ENCODE data around the gene FMN1.

The FMN1 gene

DNA sequence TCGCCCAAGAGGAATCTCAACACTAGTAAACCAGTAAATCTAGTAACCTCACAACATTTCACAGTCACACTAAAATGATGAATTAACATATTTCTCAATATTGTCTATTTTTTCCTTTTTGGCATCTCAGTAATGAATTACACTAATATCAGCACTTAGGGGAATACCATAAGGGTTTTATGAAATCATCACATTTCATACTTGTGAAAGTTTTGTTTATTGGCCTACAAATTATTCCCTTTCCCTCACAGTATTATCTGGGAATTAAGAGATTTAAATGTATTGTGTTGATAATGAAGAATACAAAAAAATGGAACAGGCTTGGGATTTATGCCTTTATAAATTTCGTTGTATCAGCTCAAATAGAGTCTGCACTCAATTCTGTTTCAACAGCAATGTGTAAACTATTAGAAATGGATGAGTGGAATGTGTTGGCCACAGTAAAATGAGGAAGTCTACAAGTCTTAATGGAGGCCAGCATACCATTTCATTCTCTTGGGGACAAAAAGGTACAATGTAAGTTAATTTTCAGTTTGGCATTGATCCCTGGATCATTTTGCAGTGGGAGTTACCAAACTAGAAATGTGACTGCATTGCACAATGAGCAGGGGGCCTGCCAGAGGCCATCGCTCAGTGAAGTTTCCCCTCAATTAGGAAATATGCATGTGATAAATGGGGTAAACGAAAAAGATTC is 195.4 kb downstream of the FMN1 start:
- in situ Hi-C loops (cut with HindIII; ENCODE audit: low pct_unique_long_range_greater_than_20kb, low sequenced_read_pairs), result no loop called here
- DNase-seq (ENCODE audit: low read depth in 1 of 2, low spot score in 1 of 2), result no peak
- TF ChIP-seq JUND (IDR thresholded peaks at IDR 0.05; ENCODE audit: low read depth), result no peak

GRCh38 chr15:32998182-32998581 is 196.3 kb downstream of the FMN1 start:
- no peak for TF ChIP-seq JUND (IDR thresholded peaks at IDR 0.05; ENCODE audit: low read depth)
- in situ Hi-C loops (cut with HindIII; ENCODE audit: low pct_unique_long_range_greater_than_20kb, low sequenced_read_pairs), result no loop called here

GRCh38 chr15:32994810-32995424 is 199.6 kb downstream of the FMN1 start:
- in situ Hi-C loops (cut with HindIII; ENCODE audit: low pct_unique_long_range_greater_than_20kb, low sequenced_read_pairs), result no loop called here
- DNase-seq (ENCODE audit: low read depth in 1 of 2, low spot score in 1 of 2), result peak; percentile 6 to 43
- no peak for TF ChIP-seq JUND (IDR thresholded peaks at IDR 0.05; ENCODE audit: low read depth)

More at GRCh38 chr15:32998182-32998581, 196.3 kb downstream of the FMN1 start:
- no peak for DNase-seq (ENCODE audit: low read depth in 1 of 2, low spot score in 1 of 2)

GRCh38 chr15:32993285-32993684 is 201.2 kb downstream of the FMN1 start:
- no peak for DNase-seq (ENCODE audit: low read depth in 1 of 2, low spot score in 1 of 2)
- TF ChIP-seq JUND (IDR thresholded peaks at IDR 0.05; ENCODE audit: low read depth), result no peak
- in situ Hi-C loops (cut with HindIII; ENCODE audit: low pct_unique_long_range_greater_than_20kb, low sequenced_read_pairs), result no loop called here

DNA sequence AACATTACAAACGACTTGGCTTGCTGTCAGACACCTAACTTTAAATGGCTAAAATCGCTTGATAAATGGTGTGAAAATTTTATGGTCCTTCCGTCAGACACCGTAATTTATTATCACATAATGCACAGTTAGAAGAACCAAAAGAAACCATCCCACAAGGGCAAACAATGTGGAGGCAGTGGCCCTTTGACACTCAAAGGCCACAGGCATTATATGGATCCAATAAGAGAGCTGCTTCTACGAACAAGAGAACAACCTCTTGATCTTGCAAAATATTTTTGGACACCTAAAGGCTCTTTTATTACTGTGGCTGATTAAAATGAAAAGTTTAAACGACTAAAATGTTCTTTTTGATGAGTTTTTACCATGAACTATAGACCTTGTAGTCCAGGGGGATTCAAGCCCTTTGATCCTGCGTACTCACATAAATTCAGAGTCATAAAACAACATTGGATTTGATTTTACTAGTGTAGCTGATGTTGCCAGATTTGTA is 202.8 kb downstream of the FMN1 start:
- DNase-seq (ENCODE audit: low read depth in 1 of 2, low spot score in 1 of 2), result no peak
- TF ChIP-seq JUND (IDR thresholded peaks at IDR 0.05; ENCODE audit: low read depth), result no peak
- in situ Hi-C loops (cut with HindIII; ENCODE audit: low pct_unique_long_range_greater_than_20kb, low sequenced_read_pairs), result no loop called here

DNA sequence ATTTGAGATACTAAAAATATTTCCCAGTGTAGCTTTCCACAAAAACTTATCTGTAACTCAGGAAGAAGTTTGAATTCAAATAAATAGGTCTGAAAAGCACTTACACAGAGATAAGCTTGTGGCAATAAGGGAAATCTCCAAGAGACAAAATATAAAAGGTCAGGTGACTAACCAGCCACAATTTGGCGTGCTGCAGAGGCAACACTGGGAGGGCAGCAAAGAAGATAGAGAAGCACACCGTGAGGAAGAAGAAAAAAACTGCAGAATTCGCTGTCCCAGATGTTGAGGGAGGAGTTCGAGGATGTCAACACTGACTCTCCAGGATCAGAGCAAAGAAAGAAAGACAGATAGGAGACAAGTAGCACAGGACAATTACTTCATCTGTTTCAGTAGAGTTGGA is 204.4 kb downstream of the FMN1 start:
- no peak for TF ChIP-seq JUND (IDR thresholded peaks at IDR 0.05; ENCODE audit: low read depth)
- in situ Hi-C loops (cut with HindIII; ENCODE audit: low pct_unique_long_range_greater_than_20kb, low sequenced_read_pairs), result no loop called here
- DNase-seq (ENCODE audit: low read depth in 1 of 2, low spot score in 1 of 2), result no peak

GRCh38 chr15:32987067-32987466 is 207.4 kb downstream of the FMN1 start:
- TF ChIP-seq JUND (IDR thresholded peaks at IDR 0.05; ENCODE audit: low read depth), result no peak
- in situ Hi-C loops (cut with HindIII; ENCODE audit: low pct_unique_long_range_greater_than_20kb, low sequenced_read_pairs), result no loop called here
- DNase-seq (ENCODE audit: low read depth in 1 of 2, low spot score in 1 of 2), result no peak

DNA sequence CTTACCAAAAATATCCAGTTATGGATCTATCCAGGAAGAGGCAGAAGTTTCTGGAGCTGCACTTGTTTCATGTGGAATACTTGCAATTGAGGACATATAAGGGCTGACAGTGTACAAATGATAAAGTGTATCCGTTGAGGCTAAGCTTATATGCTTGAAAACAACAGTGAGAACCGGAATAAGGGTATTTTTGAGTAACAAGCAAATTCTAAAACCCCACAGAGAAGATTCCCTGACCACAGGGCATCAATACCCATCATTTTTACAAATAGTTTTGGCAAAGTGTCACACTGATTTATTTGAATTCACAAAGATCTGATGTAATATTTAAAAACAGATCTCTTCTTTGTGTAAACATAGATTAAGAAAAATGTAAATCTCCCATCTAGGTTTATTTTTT is 208.4 kb downstream of the FMN1 start:
- in situ Hi-C loops (cut with HindIII; ENCODE audit: low pct_unique_long_range_greater_than_20kb, low sequenced_read_pairs), result no loop called here
- no peak for TF ChIP-seq JUND (IDR thresholded peaks at IDR 0.05; ENCODE audit: low read depth)
- no peak for DNase-seq (ENCODE audit: low read depth in 1 of 2, low spot score in 1 of 2)

- in situ Hi-C loops (cut with HindIII; ENCODE audit: low pct_unique_long_range_greater_than_20kb, low sequenced_read_pairs), result no loop called here
- no peak for TF ChIP-seq JUND (IDR thresholded peaks at IDR 0.05; ENCODE audit: low read depth)
- no peak for DNase-seq (ENCODE audit: low read depth in 1 of 2, low spot score in 1 of 2)
These were observed 210.8 kb downstream of the FMN1 start for GRCh38 chr15:32983679-32984078.

DNA sequence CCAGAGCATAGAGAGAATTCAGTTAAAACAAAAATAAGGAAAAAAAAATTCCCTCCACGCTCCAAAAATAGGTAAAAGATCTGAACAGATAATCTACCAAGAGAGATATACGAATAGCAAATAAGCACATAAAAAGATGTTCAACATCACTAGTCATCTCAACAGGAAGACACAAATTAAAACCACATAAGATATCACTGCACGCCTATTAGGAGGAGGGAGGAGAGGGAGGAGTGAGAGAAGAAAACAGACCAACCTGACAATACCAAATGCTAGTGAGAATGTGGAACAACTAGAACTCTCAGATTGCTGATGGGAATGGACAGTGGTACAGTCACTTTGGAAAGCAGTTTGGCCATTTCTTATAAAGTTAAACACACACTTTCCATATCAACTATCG is 212.5 kb downstream of the FMN1 start:
- in situ Hi-C loops (cut with HindIII; ENCODE audit: low pct_unique_long_range_greater_than_20kb, low sequenced_read_pairs), result no loop called here
- DNase-seq (ENCODE audit: low read depth in 1 of 2, low spot score in 1 of 2), result no peak
- no peak for TF ChIP-seq JUND (IDR thresholded peaks at IDR 0.05; ENCODE audit: low read depth)

DNA sequence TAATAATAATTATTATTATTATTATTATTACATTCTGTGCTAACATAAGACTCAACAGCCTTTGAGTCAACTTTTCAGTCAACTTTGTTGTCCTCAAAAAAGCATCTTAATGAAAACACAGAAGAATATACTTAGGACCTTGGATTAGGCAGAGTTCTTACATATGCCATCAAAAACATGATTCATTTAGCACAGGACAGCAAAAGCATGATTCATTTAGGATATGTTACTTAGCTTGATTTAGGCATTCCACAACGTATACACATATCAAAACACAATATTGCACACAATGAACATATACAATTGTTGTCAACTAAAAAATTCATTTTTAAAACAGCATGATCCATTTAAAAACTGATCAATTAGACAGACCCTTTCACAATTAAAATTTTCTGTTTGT is 213.0 kb downstream of the FMN1 start:
- DNase-seq (ENCODE audit: low read depth in 1 of 2, low spot score in 1 of 2), result no peak
- no peak for TF ChIP-seq JUND (IDR thresholded peaks at IDR 0.05; ENCODE audit: low read depth)
- in situ Hi-C loops (cut with HindIII; ENCODE audit: low pct_unique_long_range_greater_than_20kb, low sequenced_read_pairs), result no loop called here

GRCh38 chr15:32979710-32980109 is 214.8 kb downstream of the FMN1 start:
- in situ Hi-C loops (cut with HindIII; ENCODE audit: low pct_unique_long_range_greater_than_20kb, low sequenced_read_pairs), result no loop called here
- DNase-seq (ENCODE audit: low read depth in 1 of 2, low spot score in 1 of 2), result no peak
- TF ChIP-seq JUND (IDR thresholded peaks at IDR 0.05; ENCODE audit: low read depth), result no peak

GRCh38 chr15:32977506-32977905 is 217.0 kb downstream of the FMN1 start:
- DNase-seq (ENCODE audit: low read depth in 1 of 2, low spot score in 1 of 2), result no peak
- no peak for TF ChIP-seq JUND (IDR thresholded peaks at IDR 0.05; ENCODE audit: low read depth)
- in situ Hi-C loops (cut with HindIII; ENCODE audit: low pct_unique_long_range_greater_than_20kb, low sequenced_read_pairs), result no loop called here

Measured in T47D (cell line).